Measurements from ENCODE around the gene AFDN. TPM values are rescaled to one million over a fixed set of nuclear protein-coding genes. Genes with fewer than 3 reads are reported as not detected.
"Not testable (repeated sequence)": the region's sequence is repeated elsewhere in the genome, so short reads cannot be mapped to it uniquely, and the experiment has no call there.

The AFDN gene
- total and polyA plus RNA-seq, 4 donors: 93.3 to 188 (median 117) TPM

- H3K4me3 ChIP-seq (ENCODE audit: low read depth, low read length): no peak overlapping the region
- H3K27me3 ChIP-seq (ENCODE audit: control insufficient read depth, insufficient read depth, low read length): no peaks in the 10 kb centered on the region
- H3K9me3 ChIP-seq (ENCODE audit: control insufficient read depth, insufficient read depth, low read length): no peaks in the 10 kb centered on the region
- peaks cover 4% of the 10 kb centered on the region for H3K4me1 ChIP-seq (ENCODE audit: control insufficient read depth, insufficient read depth, low read length)
- 89% methylated on average over 9 of the region's 39 CpGs for WGBS (ENCODE audit: insufficient coverage)
- H3K27ac ChIP-seq (ENCODE audit: low read depth, low read length): no peak overlapping the region
- peaks cover 29% of the 10 kb centered on the region for H3K36me3 ChIP-seq (ENCODE audit: control insufficient read depth, insufficient read depth, low read length)
- DNase-seq (ENCODE audit: low read depth in 4 of 6, low spot score in 6 of 6): no peak
Observed at GRCh38 chr6:167965592-167966539, 139.2 kb downstream of the AFDN start.

GRCh38 chr6:167966540-167966905, 139.8 kb downstream of the AFDN start:
- no peak overlapping the region for H3K4me3 ChIP-seq (ENCODE audit: low read depth, low read length)
- no peak for DNase-seq (ENCODE audit: low read depth in 4 of 6, low spot score in 6 of 6)
- H3K27ac ChIP-seq (ENCODE audit: low read depth, low read length): no peak overlapping the region
- no peaks in the 10 kb centered on the region for H3K9me3 ChIP-seq (ENCODE audit: control insufficient read depth, insufficient read depth, low read length)
- H3K36me3 ChIP-seq (ENCODE audit: control insufficient read depth, insufficient read depth, low read length): peaks cover 29% of the 10 kb centered on the region
- H3K4me1 ChIP-seq (ENCODE audit: control insufficient read depth, insufficient read depth, low read length): peaks cover 4% of the 10 kb centered on the region
- 98% methylated on average over 5 of the region's 8 CpGs for WGBS (ENCODE audit: insufficient coverage)
- H3K27me3 ChIP-seq (ENCODE audit: control insufficient read depth, insufficient read depth, low read length): no peaks in the 10 kb centered on the region

GRCh38 chr6:167968091-167968490, 141.4 kb downstream of the AFDN start:
- H3K36me3 ChIP-seq (ENCODE audit: control insufficient read depth, insufficient read depth, low read length): peaks cover 27% of the 10 kb centered on the region
- H3K4me3 ChIP-seq (ENCODE audit: low read depth, low read length): no peak overlapping the region
- no peaks in the 10 kb centered on the region for H3K27me3 ChIP-seq (ENCODE audit: control insufficient read depth, insufficient read depth, low read length)
- DNase-seq (ENCODE audit: low read depth in 4 of 6, low spot score in 6 of 6): no peak
- H3K9me3 ChIP-seq (ENCODE audit: control insufficient read depth, insufficient read depth, low read length): no peaks in the 10 kb centered on the region
- 64% methylated on average over 5 of the region's 6 CpGs for WGBS (ENCODE audit: insufficient coverage)
- peaks cover 5% of the 10 kb centered on the region for H3K4me1 ChIP-seq (ENCODE audit: control insufficient read depth, insufficient read depth, low read length)
- no peak overlapping the region for H3K27ac ChIP-seq (ENCODE audit: low read depth, low read length)

GRCh38 chr6:167970230-167970629, 143.5 kb downstream of the AFDN start:
- no peak overlapping the region for H3K4me3 ChIP-seq (ENCODE audit: low read depth, low read length)
- H3K9me3 ChIP-seq (ENCODE audit: control insufficient read depth, insufficient read depth, low read length): no peaks in the 10 kb centered on the region
- 14% methylated on average over 3 of the region's 10 CpGs for WGBS (ENCODE audit: insufficient coverage)
- H3K27ac ChIP-seq (ENCODE audit: low read depth, low read length): no peak overlapping the region
- H3K27me3 ChIP-seq (ENCODE audit: control insufficient read depth, insufficient read depth, low read length): no peaks in the 10 kb centered on the region
- H3K36me3 ChIP-seq (ENCODE audit: control insufficient read depth, insufficient read depth, low read length): peaks cover 21% of the 10 kb centered on the region
- peak in 2 of 6 donors; percentile 55 to 68 for DNase-seq (ENCODE audit: low read depth in 4 of 6, low spot score in 6 of 6)
- peaks cover 7% of the 10 kb centered on the region for H3K4me1 ChIP-seq (ENCODE audit: control insufficient read depth, insufficient read depth, low read length)

- no peaks in the 10 kb centered on the region for H3K27me3 ChIP-seq (ENCODE audit: control insufficient read depth, insufficient read depth, low read length)
- 94% methylated on average over 9 of the region's 10 CpGs for WGBS (ENCODE audit: insufficient coverage)
- H3K4me3 ChIP-seq (ENCODE audit: low read depth, low read length): no peak overlapping the region
- no peak overlapping the region for H3K27ac ChIP-seq (ENCODE audit: low read depth, low read length)
- no peaks in the 10 kb centered on the region for H3K9me3 ChIP-seq (ENCODE audit: control insufficient read depth, insufficient read depth, low read length)
- peaks cover 7% of the 10 kb centered on the region for H3K4me1 ChIP-seq (ENCODE audit: control insufficient read depth, insufficient read depth, low read length)
- H3K36me3 ChIP-seq (ENCODE audit: control insufficient read depth, insufficient read depth, low read length): peaks cover 18% of the 10 kb centered on the region
- DNase-seq (ENCODE audit: low read depth in 4 of 6, low spot score in 6 of 6): no peak
Observed at GRCh38 chr6:167972193-167972592, 145.5 kb downstream of the AFDN start.

- Histone ChIP-seq H3K27ac (ENCODE audit: low read depth, low read length) (no peak overlapping the region), H3K27me3 (ENCODE audit: control insufficient read depth, insufficient read depth, low read length) (no peaks in the 10 kb centered on the region), H3K4me3 (ENCODE audit: low read depth, low read length) (no peak overlapping the region), H3K36me3 (ENCODE audit: control insufficient read depth, insufficient read depth, low read length) (peaks cover 18% of the 10 kb centered on the region), H3K9me3 (ENCODE audit: control insufficient read depth, insufficient read depth, low read length) (no peaks in the 10 kb centered on the region), H3K4me1 (ENCODE audit: control insufficient read depth, insufficient read depth, low read length) (peaks cover 7% of the 10 kb centered on the region)
- DNase-seq (ENCODE audit: low read depth in 4 of 6, low spot score in 6 of 6): peak in 1 of 6 donors; percentile 38
- 45% methylated on average over 8 of the region's 9 CpGs for WGBS (ENCODE audit: insufficient coverage)
Observed at GRCh38 chr6:167973148-167973885, 146.6 kb downstream of the AFDN start.

- Histone ChIP-seq H3K27ac (ENCODE audit: low read depth, low read length) (no peak overlapping the region), H3K4me3 (ENCODE audit: low read depth, low read length) (no peak overlapping the region), H3K27me3 (ENCODE audit: control insufficient read depth, insufficient read depth, low read length) (no peaks in the 10 kb centered on the region), H3K9me3 (ENCODE audit: control insufficient read depth, insufficient read depth, low read length) (no peaks in the 10 kb centered on the region), H3K4me1 (ENCODE audit: control insufficient read depth, insufficient read depth, low read length) (peaks cover 12% of the 10 kb centered on the region), H3K36me3 (ENCODE audit: control insufficient read depth, insufficient read depth, low read length) (peaks cover 18% of the 10 kb centered on the region)
- 73% methylated on average over 11 of the region's 12 CpGs for WGBS (ENCODE audit: insufficient coverage)
- DNase-seq (ENCODE audit: low read depth in 4 of 6, low spot score in 6 of 6): peak in 1 of 6 donors; percentile 55
Observed at GRCh38 chr6:167974640-167975344, 148.1 kb downstream of the AFDN start.

GRCh38 chr6:167975458-167975857, 148.7 kb downstream of the AFDN start:
- Histone ChIP-seq H3K4me3 (ENCODE audit: low read depth, low read length) (no peak overlapping the region), H3K4me1 (ENCODE audit: control insufficient read depth, insufficient read depth, low read length) (peaks cover 12% of the 10 kb centered on the region), H3K27ac (ENCODE audit: low read depth, low read length) (no peak overlapping the region), H3K27me3 (ENCODE audit: control insufficient read depth, insufficient read depth, low read length) (no peaks in the 10 kb centered on the region), H3K9me3 (ENCODE audit: control insufficient read depth, insufficient read depth, low read length) (no peaks in the 10 kb centered on the region), H3K36me3 (ENCODE audit: control insufficient read depth, insufficient read depth, low read length) (peaks cover 18% of the 10 kb centered on the region)
- DNase-seq (ENCODE audit: low read depth in 4 of 6, low spot score in 6 of 6): no peak
- 88% methylated on average over 17 of the region's 19 CpGs for WGBS (ENCODE audit: insufficient coverage)

GRCh38 chr6:167976116-167976657, 149.5 kb downstream of the AFDN start:
- Histone ChIP-seq H3K4me1 (ENCODE audit: control insufficient read depth, insufficient read depth, low read length) (peaks cover 12% of the 10 kb centered on the region), H3K36me3 (ENCODE audit: control insufficient read depth, insufficient read depth, low read length) (peaks cover 18% of the 10 kb centered on the region)
- not testable (repeated sequence) for DNase-seq (ENCODE audit: low read depth in 4 of 6, low spot score in 6 of 6); H3K4me3 ChIP-seq (ENCODE audit: low read depth, low read length); H3K27ac ChIP-seq (ENCODE audit: low read depth, low read length); H3K9me3 ChIP-seq (ENCODE audit: control insufficient read depth, insufficient read depth, low read length); H3K27me3 ChIP-seq (ENCODE audit: control insufficient read depth, insufficient read depth, low read length)
